Lower leg skin (tissue), 3 donors: ENCODE results near the gene AATF.

Experiments
- POLR2A ChIP-seq, 2 donors: fragments of 450-650 bp; IDR thresholded peaks; one replicate each; pipeline ENCODE4 v1.6.1; 2016 to 2017; ENCODE audit warnings: antibody characterized with exemption in 2 of 2, mild to moderate bottlenecking in 1 of 2, moderate library complexity in 1 of 2
- TF ChIP-seq, protein P1 (sequence below), 3 donors: fragments of 450-650 bp; IDR thresholded peaks; one replicate each; pipeline ENCODE4 v1.5.1; 2016; ENCODE audit warnings: antibody characterized with exemption in 3 of 3, mild to moderate bottlenecking in 3 of 3, moderate library complexity in 2 of 3

DNA sequence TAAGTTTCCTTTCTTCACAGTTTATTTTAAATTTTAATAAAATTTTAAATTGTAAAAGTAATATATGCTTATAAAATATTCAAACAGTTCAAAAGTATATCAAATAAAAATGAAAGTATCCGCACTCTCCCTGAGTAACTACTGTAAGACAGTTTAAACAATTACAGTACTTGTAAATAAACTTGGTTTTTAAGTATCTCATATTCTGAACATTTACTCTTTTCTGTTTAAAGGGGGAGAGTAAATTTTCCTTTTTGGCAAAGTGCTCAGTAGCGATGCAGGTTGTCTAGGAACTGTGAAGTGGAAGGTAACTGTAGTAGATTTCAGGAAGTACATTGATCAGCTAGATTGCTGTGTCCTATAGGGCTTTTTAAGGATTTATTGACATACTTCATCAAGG is 28.8 kb downstream of the AATF start:
- TF ChIP-seq, protein P1, sequence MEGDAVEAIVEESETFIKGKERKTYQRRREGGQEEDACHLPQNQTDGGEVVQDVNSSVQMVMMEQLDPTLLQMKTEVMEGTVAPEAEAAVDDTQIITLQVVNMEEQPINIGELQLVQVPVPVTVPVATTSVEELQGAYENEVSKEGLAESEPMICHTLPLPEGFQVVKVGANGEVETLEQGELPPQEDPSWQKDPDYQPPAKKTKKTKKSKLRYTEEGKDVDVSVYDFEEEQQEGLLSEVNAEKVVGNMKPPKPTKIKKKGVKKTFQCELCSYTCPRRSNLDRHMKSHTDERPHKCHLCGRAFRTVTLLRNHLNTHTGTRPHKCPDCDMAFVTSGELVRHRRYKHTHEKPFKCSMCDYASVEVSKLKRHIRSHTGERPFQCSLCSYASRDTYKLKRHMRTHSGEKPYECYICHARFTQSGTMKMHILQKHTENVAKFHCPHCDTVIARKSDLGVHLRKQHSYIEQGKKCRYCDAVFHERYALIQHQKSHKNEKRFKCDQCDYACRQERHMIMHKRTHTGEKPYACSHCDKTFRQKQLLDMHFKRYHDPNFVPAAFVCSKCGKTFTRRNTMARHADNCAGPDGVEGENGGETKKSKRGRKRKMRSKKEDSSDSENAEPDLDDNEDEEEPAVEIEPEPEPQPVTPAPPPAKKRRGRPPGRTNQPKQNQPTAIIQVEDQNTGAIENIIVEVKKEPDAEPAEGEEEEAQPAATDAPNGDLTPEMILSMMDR (IDR thresholded peaks at IDR 0.05) = no peak
- TF ChIP-seq POLR2A (IDR thresholded peaks at IDR 0.05) = no peak
